HEK293T (cell line): ENCODE data around the gene SLC49A3.

ENCODE experiments used
- CTCF ChIA-PET: fragments of 350-600 bp; formaldehyde crosslinking; extraction: SDS; loops from one replicate; lab custom pipeline; 2021; ENCODE audit warnings: antibody characterized with exemption, inconsistent platforms; lab: Yijun Ruan, JAX
- POLR2A ChIA-PET: fragments of 350-600 bp; formaldehyde crosslinking; extraction: SDS; loops from one replicate; lab custom pipeline; 2020; ENCODE audit warnings: antibody characterized with exemption, inconsistent platforms; lab: Yijun Ruan, JAX
- DNase-seq: peaks from one replicate; pipeline ENCODE4 v3.0.0; 2012; ENCODE audit warnings: mixed read lengths; ENCODE audit errors: extremely low spot score
- ARNT ChIP-seq: fragments of 450-650 bp; IDR thresholded peaks from 2 replicates; pipeline ENCODE4 v1.6.1; 2017; ENCODE audit warnings: mild to moderate bottlenecking
- BHLHE40 ChIP-seq: fragments of 450-650 bp; IDR thresholded peaks from 2 replicates; pipeline ENCODE4 v1.6.1; 2016; ENCODE audit warnings: mild to moderate bottlenecking, moderate library complexity, borderline replicate concordance
- CTBP1 ChIP-seq: fragments of 450-650 bp; IDR thresholded peaks from 2 replicates; pipeline ENCODE4 v1.6.1; 2016; ENCODE audit warnings: borderline replicate concordance
- ELF4 ChIP-seq: fragments of 450-650 bp; IDR thresholded peaks from 2 replicates; pipeline ENCODE4 v1.6.1; 2017; ENCODE audit warnings: antibody characterized with exemption
- FOXA1 ChIP-seq: fragments of 450-650 bp; IDR thresholded peaks from 2 replicates; pipeline ENCODE4 v1.6.1; 2016; ENCODE audit warnings: mild to moderate bottlenecking
- FOXK2 ChIP-seq: fragments of 450-650 bp; IDR thresholded peaks from 2 replicates; pipeline ENCODE4 v1.6.1; 2016; ENCODE audit warnings: mild to moderate bottlenecking
- FOXM1 ChIP-seq: fragments of 450-650 bp; IDR thresholded peaks from 2 replicates; pipeline ENCODE4 v1.6.1; 2017; ENCODE audit warnings: mild to moderate bottlenecking, borderline replicate concordance
- HDGF ChIP-seq: fragments of 450-650 bp; IDR thresholded peaks from 2 replicates; pipeline ENCODE4 v1.6.1; 2017; ENCODE audit warnings: antibody characterized with exemption, borderline replicate concordance
- L3MBTL2 ChIP-seq: fragments of 450-650 bp; conservative IDR thresholded peaks from 2 replicates; pipeline ENCODE4 v1.6.1; 2016; ENCODE audit warnings: mild to moderate bottlenecking
- LEF1 ChIP-seq: fragments of 450-650 bp; IDR thresholded peaks from 2 replicates; pipeline ENCODE4 v1.6.1; 2017; ENCODE audit warnings: mild to moderate bottlenecking, borderline replicate concordance
- NFRKB ChIP-seq: fragments of 450-650 bp; IDR thresholded peaks from 2 replicates; pipeline ENCODE4 v1.6.1; 2016; ENCODE audit warnings: mild to moderate bottlenecking, moderate library complexity
- PKNOX1 ChIP-seq: fragments of 450-650 bp; IDR thresholded peaks from 2 replicates; pipeline ENCODE4 v1.6.1; 2016
- SP1 ChIP-seq: fragments of 450-650 bp; IDR thresholded peaks from 2 replicates; pipeline ENCODE4 v1.6.1; 2017
- SUZ12 ChIP-seq: fragments of 450-650 bp; IDR thresholded peaks from 2 replicates; pipeline ENCODE4 v1.6.1; 2016; ENCODE audit warnings: mild to moderate bottlenecking
- TARDBP ChIP-seq: fragments of 450-650 bp; IDR thresholded peaks from 2 replicates; pipeline ENCODE4 v1.6.1; 2016
- ZNF384 ChIP-seq: fragments of 450-650 bp; IDR thresholded peaks from 2 replicates; pipeline ENCODE4 v1.6.1; 2016

The SLC49A3 gene

GRCh38 chr4:726838-727237 lies 37.9 kb upstream of the SLC49A3 start:
- DNase-seq, result no peak
- ChIA-PET CTCF (no interaction called here), POLR2A (no interaction called here)
- TF ChIP-seq SUZ12 (no peak), LEF1 (no peak), L3MBTL2 (no peak), CTBP1 (no peak), ZNF384 (no peak), FOXA1 (no peak), TARDBP (no peak), FOXK2 (no peak), HDGF (no peak), SP1 (no peak), NFRKB (no peak), ELF4 (no peak), PKNOX1 (no peak), ARNT (no peak), BHLHE40 (no peak), FOXM1 (no peak)

GRCh38 chr4:726235-726787 lies 37.4 kb upstream of the SLC49A3 start:
- ChIA-PET CTCF (no interaction called here), POLR2A (no interaction called here)
- DNase-seq, result no peak
- TF ChIP-seq FOXM1, result no peak
- no peak for TF ChIP-seq ELF4

GRCh38 chr4:725391-726234 lies 36.7 kb upstream of the SLC49A3 start:
- DNase-seq, result no peak
- ChIA-PET POLR2A (no interaction called here), CTCF (no interaction called here)
- no peak for TF ChIP-seq ARNT
- no peak for TF ChIP-seq NFRKB
- no peak for TF ChIP-seq FOXA1
- TF ChIP-seq ZNF384, result no peak
- no peak for TF ChIP-seq SP1
- no peak for TF ChIP-seq PKNOX1
- TF ChIP-seq TARDBP, result no peak
- TF ChIP-seq CTBP1, result no peak
- no peak for TF ChIP-seq FOXK2
- TF ChIP-seq LEF1, result no peak
- TF ChIP-seq FOXM1, result no peak
- no peak for TF ChIP-seq HDGF
- TF ChIP-seq SUZ12, result no peak
- TF ChIP-seq ELF4, result no peak
- TF ChIP-seq L3MBTL2, result no peak

- CTCF ChIA-PET, result no interaction called here
- no peak for DNase-seq
- POLR2A ChIA-PET, result no interaction called here
- TF ChIP-seq SUZ12 (no peak), LEF1 (no peak), BHLHE40 (no peak), CTBP1 (no peak), PKNOX1 (no peak), FOXM1 (no peak), L3MBTL2 (no peak), HDGF (no peak), ZNF384 (no peak), ARNT (no peak), NFRKB (no peak), TARDBP (no peak)
Measured at GRCh38 chr4:723751-724530, 35.0 kb upstream of the SLC49A3 start.

- TF ChIP-seq FOXA1 (no peak), NFRKB (no peak), PKNOX1 (no peak), ARNT (no peak)
- POLR2A ChIA-PET, result no interaction called here
- no peak for DNase-seq
- CTCF ChIA-PET, result no interaction called here
Measured at GRCh38 chr4:722851-723360, 34.0 kb upstream of the SLC49A3 start.
